ENCODE measurements around the gene CLCF1. TPM values are rescaled to one million over a fixed set of nuclear protein-coding genes. Genes with fewer than 3 reads are reported as not detected.
"Not testable (repeated sequence)": the region's sequence is repeated elsewhere in the genome, so short reads cannot be mapped to it uniquely, and the experiment has no call there.

Gene CLCF1
- total RNA-seq, 2 donors from 2014 or later: 0.22 to 1.1 TPM

DNA sequence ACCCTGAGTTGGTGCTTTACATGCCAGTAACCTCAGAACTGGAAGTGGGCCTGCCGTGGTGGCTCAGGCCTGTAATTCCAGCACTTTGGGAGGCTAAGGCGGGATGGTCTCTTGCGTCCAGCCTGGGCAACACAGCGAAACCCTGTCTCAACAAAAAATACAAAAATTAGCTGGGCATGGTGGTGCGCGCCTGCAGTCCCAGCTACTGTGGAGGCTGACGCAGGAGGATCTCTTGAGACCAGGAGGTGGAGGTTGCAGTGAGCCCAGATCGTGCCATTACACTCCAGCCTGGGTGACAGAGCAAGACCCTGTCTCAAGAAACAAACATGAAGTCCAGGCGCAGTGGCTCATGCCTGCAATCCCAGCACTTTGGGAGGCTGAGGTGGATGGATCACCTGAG, 29.7 kb upstream of the CLCF1 start:
- Mint-ChIP-seq H3K4me1 (peaks cover 19% of the 10 kb centered on the region), H3K36me3 (ENCODE audit: low read depth) (peaks cover 76% of the 10 kb centered on the region), H3K27ac (peak overlapping the region; percentile 92), H3K4me3 (peak overlapping the region; percentile 98)
- H3K9me3 Mint-ChIP-seq; ATAC-seq (replicated peaks); H3K27me3 Mint-ChIP-seq: not testable (repeated sequence)

DNA sequence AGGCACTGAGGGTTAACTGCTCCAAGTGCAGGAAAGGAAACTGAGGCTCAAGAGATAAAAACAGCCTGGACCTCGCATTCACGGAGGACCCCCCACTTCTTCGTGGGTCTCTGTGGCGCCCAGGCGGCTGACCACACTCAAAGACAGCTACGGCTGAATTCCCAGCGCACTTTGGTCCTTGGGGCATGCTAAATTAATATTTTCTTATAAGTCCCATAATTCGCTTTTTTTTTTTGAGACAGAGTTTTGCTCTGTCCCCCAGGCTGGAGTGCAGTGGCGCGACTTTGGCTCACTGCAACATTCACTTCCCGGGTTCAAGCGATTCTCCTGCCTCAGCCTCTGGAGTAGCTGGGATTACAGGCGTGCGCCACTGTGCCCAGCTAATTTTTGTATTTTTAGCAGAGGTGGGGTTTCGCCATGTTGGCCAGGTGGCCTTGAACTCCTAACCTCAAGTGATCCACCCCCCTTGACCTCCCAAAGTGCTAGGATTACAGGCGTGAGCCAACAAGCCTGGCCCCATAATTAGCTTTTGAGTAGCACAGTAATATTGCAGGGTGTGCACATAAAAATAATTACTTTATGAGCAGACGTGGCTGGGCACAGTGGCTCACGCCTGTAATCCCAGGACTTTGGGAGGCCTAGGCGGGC, 28.9 kb upstream of the CLCF1 start:
- not testable (repeated sequence) for H3K9me3 Mint-ChIP-seq; ATAC-seq (replicated peaks)
- peaks cover 16% of the 10 kb centered on the region for H3K4me1 Mint-ChIP-seq

DNA sequence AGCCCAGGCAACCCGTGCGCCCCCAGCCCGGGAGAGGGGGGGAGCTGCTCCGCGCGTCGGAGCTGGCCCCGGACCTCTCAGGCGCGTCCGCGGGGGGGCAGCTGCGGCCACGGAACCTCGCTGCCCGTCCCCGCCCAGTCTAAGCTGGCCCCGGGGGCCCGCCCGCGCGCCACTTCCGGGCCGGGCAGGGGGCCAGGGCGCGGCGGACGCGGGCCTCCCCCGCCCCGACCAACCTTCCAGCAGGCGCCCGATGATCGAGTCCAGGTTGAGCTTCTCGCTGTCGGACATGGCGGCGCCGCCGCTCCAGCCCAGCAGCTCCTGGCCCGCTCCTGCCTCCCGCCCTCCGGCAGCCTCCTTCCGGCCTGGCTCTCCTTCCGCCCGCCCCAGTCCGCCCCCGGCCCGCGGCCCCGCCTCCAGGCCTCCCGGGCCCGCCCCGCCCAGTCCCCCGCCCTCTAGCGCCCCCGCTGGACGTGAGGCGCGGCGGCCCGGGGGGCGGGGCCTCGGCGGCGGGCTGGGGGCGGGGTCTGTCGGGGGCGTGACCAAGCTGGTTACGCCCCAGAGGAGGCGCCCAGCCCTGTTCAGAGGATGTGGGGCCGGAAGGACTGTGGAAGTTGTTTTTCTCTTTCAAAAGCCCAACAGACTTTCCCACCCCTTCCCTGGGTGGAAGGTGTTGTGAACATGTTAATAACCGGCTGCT, 28.2 kb upstream of the CLCF1 start, which contains the start of gene PPP1CA:
TSS of gene PPP1CA (minus strand) at position 364 of the 697 bp plus-strand sequence. CDS start at position 288, 76 bp downstream.
- H3K27ac Mint-ChIP-seq: peak within 1 kb of the TSS; percentile 82
- peaks cover 16% of the 10 kb centered on the region for H3K4me1 Mint-ChIP-seq
- H3K36me3 Mint-ChIP-seq (ENCODE audit: low read depth): peaks cover 76% of the 10 kb centered on the region
- H3K4me3 Mint-ChIP-seq: peak within 1 kb of the TSS; percentile 98
- H3K9me3 Mint-ChIP-seq: no peaks in the 10 kb centered on the region
- ATAC-seq (replicated peaks): peak; percentile 76
- H3K27me3 Mint-ChIP-seq: no peaks in the 10 kb centered on the region

More for the DNA sequence above, 28.9 kb upstream of the CLCF1 start:
- not testable (repeated sequence) for H3K27me3 Mint-ChIP-seq, H3K27ac Mint-ChIP-seq
- H3K36me3 Mint-ChIP-seq (ENCODE audit: low read depth): peaks cover 76% of the 10 kb centered on the region
- H3K4me3 Mint-ChIP-seq: peak overlapping the region; percentile 98

DNA sequence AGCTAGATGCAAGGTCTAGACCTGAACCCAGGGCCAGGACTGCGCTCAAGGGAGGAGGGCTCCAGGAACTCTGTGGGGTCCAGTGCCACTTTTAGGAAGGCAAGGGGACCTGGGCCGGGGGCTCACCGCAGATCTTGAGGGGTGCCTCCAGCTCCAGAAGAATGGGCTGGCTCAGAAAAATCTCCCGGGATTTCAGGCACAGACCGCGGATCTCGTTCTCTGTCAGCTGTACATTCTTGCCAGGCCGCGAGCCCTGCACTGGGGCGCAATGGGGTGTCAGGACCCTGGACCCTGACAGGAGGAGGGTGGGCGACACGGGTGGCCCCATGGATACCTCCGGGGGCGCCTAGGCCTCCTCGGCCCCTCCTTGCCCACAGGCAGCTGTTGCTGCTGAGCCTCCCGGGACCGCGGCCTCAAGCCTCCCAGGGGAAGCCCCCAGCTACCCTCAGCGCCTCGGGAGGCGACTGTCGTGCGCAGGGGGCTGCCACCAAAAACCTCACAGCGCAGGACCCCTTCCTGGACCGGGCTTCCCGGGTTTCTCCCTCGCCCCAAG, 27.6 kb upstream of the CLCF1 start:
- ATAC-seq (replicated peaks): peak; percentile 0
- Mint-ChIP-seq H3K4me1 (peaks cover 10% of the 10 kb centered on the region), H3K27me3 (no peaks in the 10 kb centered on the region), H3K4me3 (peak overlapping the region; percentile 84), H3K9me3 (no peaks in the 10 kb centered on the region), H3K27ac (peak overlapping the region; percentile 82), H3K36me3 (ENCODE audit: low read depth) (peaks cover 76% of the 10 kb centered on the region)

DNA sequence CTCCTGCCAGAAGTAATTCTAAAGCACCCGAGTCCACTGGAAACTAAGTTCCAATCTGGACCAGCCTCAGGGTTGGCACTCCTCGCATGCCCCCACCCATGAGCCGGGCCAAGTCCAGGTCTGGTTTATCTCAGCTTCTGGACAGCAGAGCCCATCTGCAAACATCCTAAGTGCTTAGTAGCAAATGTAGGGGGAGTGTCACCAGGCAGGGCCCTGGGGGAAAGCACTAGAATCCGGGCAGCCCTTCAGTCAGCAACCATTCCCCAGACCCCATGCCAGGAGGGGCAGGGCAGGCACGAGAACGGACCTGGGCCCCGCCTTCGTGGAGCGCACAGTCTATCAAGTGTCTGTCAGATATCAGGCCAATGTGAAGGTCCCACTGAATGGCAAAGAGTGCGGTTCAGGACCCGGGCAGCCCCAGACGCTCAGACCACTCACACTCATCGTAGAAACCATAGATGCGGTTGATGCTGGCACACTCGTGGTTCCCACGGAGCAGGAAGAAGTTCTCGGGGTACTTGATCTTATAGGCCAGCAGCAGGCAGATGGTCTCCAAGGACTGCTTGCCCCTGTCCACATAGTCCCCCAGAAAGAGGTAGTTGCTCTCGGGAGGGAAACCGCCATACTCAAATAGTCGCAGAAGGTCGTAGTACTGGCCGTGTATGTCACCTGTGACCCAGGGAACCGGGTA, 27.0 kb upstream of the CLCF1 start:
- H3K27me3 Mint-ChIP-seq: no peaks in the 10 kb centered on the region
- peaks cover 71% of the 10 kb centered on the region for H3K36me3 Mint-ChIP-seq (ENCODE audit: low read depth)
- H3K4me3 Mint-ChIP-seq: peak overlapping the region; percentile 84
- H3K9me3 Mint-ChIP-seq: no peaks in the 10 kb centered on the region
- H3K4me1 Mint-ChIP-seq: peaks cover 10% of the 10 kb centered on the region
- H3K27ac Mint-ChIP-seq: peak overlapping the region; percentile 82
- ATAC-seq (replicated peaks): no peak

DNA sequence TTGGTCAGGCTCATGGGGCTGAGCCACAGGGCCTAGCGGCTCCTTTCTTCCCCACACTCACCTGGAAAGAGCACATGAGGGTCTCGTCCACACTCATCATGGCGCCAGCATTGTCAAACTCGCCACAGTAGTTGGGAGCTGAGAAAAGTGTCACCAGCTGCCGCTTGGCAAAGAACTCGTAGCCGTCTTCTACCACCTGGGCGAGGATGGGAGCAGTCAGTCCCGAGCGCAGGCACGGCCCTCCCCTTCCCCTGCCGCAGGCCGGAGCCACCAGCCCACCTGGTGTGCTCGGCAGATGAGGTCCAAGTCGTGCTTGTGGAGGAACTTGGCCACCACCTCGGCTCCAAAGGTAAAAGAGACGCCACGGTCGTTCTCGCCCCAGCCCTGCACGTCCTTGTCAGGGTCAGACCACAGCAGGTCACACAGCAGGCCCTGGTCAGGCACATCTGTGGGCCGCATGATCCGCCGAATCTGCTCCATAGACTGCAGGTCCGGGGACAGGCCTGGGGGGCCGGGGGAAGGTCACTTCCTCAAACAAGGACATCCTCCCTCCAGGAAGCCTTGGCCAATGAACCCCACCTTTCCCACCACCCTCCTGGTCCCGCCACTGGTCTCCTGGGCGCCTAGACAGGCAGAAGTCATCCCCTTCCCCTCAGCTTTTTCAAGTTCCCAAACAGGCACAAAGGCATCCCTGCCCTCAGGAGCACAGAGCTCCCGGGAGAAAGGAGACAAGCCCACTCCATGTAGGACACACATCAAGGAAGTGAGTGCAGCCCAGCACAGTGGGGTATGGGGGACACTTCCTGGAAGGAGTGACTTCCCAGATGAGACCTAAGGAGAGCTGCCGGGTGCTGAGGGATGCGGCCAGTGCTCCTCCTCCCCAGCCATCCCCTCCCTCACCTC, 25.5 kb upstream of the CLCF1 start:
- Mint-ChIP-seq H3K27me3 (no peaks in the 10 kb centered on the region), H3K4me3 (peak overlapping the region; percentile 84), H3K27ac (no peak overlapping the region), H3K4me1 (peaks cover 10% of the 10 kb centered on the region), H3K9me3 (no peaks in the 10 kb centered on the region), H3K36me3 (ENCODE audit: low read depth) (peaks cover 68% of the 10 kb centered on the region)
- ATAC-seq (replicated peaks): no peak

DNA sequence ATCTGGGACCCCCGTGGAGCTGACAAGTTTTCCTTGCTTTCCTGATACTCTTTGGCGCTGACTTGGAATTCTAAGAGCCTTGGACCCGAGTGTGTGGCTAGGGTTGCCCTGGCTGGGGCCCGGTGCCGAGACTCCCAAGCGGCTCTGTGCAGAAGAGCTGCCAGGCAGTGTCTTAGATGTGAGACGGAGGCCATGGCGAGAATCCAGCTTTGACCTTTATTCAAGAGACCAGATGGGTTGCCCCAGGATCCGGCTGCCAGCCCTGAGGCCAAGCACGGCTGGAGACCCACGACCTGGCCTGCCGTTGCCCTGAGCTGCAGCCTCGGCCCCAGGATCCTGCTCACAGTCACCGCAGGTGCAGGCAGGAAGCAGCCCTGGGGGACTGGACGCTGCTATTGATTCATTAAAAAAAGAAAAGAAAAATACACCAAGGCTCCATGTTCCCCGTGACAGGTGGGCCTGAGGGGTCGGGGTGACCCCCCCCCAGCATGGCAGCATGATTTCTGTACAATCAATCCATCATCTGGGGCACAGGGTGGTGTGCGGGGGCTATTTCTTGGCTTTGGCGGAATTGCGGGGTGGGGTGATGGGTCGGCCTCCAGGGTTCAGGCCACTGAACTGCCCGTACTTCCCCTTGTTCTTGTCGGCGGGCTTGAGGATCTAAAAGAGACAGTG, 24.7 kb upstream of the CLCF1 start:
- Mint-ChIP-seq H3K4me3 (peak overlapping the region; percentile 52), H3K36me3 (ENCODE audit: low read depth) (peaks cover 70% of the 10 kb centered on the region), H3K4me1 (peaks cover 10% of the 10 kb centered on the region), H3K9me3 (no peaks in the 10 kb centered on the region), H3K27me3 (no peaks in the 10 kb centered on the region), H3K27ac (peak overlapping the region; percentile 87)
- no peak for ATAC-seq (replicated peaks)

DNA sequence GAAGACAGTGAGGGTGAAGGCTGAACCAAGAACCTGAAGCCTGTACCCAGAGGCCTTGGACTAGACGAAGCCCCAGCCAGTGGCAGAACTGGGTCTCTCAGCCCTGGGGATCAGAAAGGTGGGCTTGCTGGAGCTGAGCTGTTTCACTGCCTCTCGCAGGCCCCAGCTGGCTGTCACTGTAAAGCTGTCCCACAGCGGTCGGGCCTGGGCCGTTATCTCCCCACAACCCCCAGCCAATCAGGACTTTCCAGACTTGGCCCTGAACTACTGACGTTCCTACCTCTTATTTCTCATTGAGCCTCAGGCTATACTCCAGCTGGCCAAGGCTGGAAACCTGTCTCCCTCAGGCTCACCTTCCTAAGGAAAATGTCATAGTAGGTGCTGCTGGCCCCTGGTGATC, 24.1 kb upstream of the CLCF1 start:
- Mint-ChIP-seq H3K36me3 (ENCODE audit: low read depth) (peaks cover 73% of the 10 kb centered on the region), H3K27me3 (no peaks in the 10 kb centered on the region), H3K4me1 (peaks cover 13% of the 10 kb centered on the region), H3K4me3 (peak overlapping the region; percentile 52), H3K9me3 (no peaks in the 10 kb centered on the region), H3K27ac (peak overlapping the region; percentile 87)
- ATAC-seq (replicated peaks): no peak

DNA sequence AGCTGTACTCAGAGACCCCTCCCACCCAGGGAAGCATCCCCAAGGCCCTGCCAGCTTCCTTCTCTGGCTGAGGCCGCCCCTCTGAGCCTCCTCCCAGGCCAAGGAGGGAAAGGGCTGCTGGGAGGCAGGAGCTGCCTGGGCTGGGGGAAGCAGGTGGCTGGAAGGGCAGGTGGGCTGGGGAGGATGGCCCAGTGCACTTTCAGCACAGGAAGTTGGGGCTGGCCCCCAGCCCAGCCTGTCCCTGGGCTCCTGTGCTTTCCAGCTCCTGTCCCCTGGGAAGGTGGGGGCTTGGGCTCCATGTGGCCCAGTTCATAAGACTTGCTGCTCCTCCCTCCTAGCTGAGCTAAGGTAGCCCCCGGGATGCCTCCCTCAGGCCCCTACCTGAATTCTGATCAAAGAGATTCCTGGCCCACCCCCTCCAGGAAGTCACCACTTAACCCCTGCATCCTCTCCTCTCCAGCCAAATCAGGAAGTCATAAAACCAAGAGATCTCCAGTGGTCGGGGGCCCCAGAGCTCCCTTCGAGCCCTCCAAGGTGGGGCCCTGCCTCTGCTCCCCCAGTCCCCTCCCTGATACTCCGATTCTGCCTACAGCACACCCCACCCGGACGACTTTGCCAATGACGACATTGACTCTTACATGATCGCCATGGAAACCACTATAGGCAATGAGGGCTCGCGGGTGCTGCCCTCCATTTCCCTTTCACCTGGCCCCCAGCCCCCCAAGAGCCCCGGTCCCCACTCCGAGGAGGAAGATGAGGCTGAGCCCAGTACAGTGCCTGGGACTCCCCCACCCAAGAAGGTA, 23.4 kb upstream of the CLCF1 start:
- Mint-ChIP-seq H3K27me3 (no peaks in the 10 kb centered on the region), H3K27ac (peak overlapping the region; percentile 87), H3K9me3 (no peaks in the 10 kb centered on the region), H3K4me1 (peaks cover 15% of the 10 kb centered on the region), H3K36me3 (ENCODE audit: low read depth) (peaks cover 77% of the 10 kb centered on the region), H3K4me3 (peak overlapping the region; percentile 52)
- ATAC-seq (replicated peaks): no peak

DNA sequence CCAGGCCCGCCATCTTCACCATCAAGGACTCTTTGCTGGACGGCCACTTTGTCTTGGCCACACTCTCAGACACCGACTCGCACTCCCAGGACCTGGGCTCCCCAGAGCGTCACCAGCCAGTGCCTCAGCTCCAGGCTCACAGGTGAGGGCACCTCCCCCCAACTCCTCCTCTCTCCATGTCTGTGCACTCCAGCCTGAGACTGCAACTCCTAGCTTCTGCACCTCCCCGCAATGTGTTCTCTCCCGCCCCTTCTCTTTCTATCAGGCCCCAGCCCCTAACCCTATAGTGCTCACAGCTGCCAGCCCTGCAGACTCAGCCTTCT, 22.8 kb upstream of the CLCF1 start:
- peaks cover 77% of the 10 kb centered on the region for H3K36me3 Mint-ChIP-seq (ENCODE audit: low read depth)
- H3K27ac Mint-ChIP-seq: peak overlapping the region; percentile 87
- ATAC-seq (replicated peaks): no peak
- no peak overlapping the region for H3K4me3 Mint-ChIP-seq
- H3K27me3 Mint-ChIP-seq: no peaks in the 10 kb centered on the region
- peaks cover 15% of the 10 kb centered on the region for H3K4me1 Mint-ChIP-seq
- H3K9me3 Mint-ChIP-seq: no peaks in the 10 kb centered on the region

DNA sequence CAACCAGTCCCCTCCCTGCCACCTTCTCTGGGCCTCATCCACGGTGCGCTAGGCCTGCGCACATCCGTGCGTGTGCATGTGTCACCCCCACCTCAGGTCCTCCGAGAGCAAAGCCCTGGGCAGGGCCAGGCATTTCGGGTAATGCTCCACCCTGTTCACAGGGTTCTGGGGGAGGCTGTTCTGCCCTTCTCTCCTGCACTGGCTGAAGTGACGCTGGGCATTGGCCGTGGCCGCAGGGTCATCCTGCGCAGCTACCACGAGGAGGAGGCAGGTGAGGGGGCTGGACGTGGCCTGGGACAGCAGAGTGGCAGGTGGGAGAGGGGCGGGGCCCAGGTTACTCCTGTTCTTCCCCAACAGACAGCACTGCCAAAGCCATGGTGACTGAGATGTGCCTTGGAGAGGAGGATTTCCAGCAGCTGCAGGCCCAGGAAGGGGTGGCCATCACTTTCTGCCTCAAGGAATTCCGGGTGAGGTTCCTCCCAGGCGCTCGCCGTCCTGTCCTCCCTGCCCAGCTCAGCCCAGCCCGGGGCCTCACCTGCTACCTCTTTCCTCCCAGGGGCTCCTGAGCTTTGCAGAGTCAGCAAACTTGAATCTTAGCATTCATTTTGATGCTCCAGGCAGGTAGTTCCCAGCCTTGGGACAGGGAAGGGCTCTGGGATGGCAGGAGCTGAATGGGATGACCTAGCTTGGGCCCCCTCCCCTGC, 22.3 kb upstream of the CLCF1 start:
- no peaks in the 10 kb centered on the region for H3K27me3 Mint-ChIP-seq
- ATAC-seq (replicated peaks): no peak
- H3K9me3 Mint-ChIP-seq: no peaks in the 10 kb centered on the region
- H3K4me1 Mint-ChIP-seq: peaks cover 15% of the 10 kb centered on the region
- H3K4me3 Mint-ChIP-seq: no peak overlapping the region
- no peak overlapping the region for H3K27ac Mint-ChIP-seq
- H3K36me3 Mint-ChIP-seq (ENCODE audit: low read depth): peaks cover 74% of the 10 kb centered on the region

DNA sequence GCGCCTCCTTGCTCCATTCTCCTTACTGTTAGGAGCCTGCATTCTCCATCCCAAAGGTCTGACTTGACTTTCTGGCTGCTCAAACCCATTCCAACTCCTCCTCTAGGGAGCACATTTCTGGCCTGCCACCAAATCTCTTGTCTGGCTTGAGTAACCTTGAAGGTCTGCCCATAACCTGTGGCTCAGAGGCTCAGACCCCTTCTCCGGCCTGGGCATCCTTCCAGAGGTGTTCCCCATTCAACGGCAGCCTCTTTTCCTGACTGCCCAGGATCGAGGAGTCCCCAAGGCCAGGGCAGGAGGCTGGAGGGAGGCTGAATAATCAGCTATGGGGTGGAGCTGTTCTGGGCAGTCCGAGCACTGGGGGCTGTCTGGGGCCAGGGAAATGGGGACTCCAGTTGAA, 20.6 kb upstream of the CLCF1 start:
- H3K9me3 Mint-ChIP-seq: no peaks in the 10 kb centered on the region

More for the DNA sequence above, 20.6 kb upstream of the CLCF1 start:
- Mint-ChIP-seq H3K4me1 (peaks cover 24% of the 10 kb centered on the region), H3K36me3 (ENCODE audit: low read depth) (peaks cover 57% of the 10 kb centered on the region), H3K4me3 (peak overlapping the region; percentile 89), H3K27ac (no peak overlapping the region), H3K27me3 (no peaks in the 10 kb centered on the region)
- ATAC-seq (replicated peaks): no peak

All from activated T-helper 17 cell treated with anti-CD3 and anti-CD28 coated beads, Interleukin-2, amount 50 U/mL, for 72 hours (primary cell).